GM21390 (cell line): Measurements from ENCODE around the gene UMPS.
"Not testable (repeated sequence)": the region's sequence is repeated elsewhere in the genome, so short reads cannot be mapped to it uniquely, and the experiment has no call there.

Experiments
- ATAC-seq: cut with Tn5 transposase; IDR thresholded peaks from one replicate; pipeline ENCODE4 v1.9.1; 2021; ENCODE audit not compliant: unreplicated experiment

The UMPS gene

GRCh38 chr3:124705552-124705951, 24.7 kb upstream of the UMPS start:
- no peak for ATAC-seq

- not testable (repeated sequence) for ATAC-seq
Measured at GRCh38 chr3:124707223-124707622, 23.0 kb upstream of the UMPS start.

- ATAC-seq: no peak
Measured at GRCh38 chr3:124707656-124708062, 22.6 kb upstream of the UMPS start.

- no peak for ATAC-seq
Measured at GRCh38 chr3:124714223-124714853, 15.9 kb upstream of the UMPS start.

- no peak for ATAC-seq
Measured at GRCh38 chr3:124722589-124722988, 7.7 kb upstream of the UMPS start.

GRCh38 chr3:124730941-124731297, 667 bp downstream of the UMPS start:
- no peak for ATAC-seq

- no peak for ATAC-seq
Measured at GRCh38 chr3:124731760-124732159, 1.5 kb downstream of the UMPS start.

- no peak for ATAC-seq
Measured at GRCh38 chr3:124741027-124741426, 10.8 kb downstream of the UMPS start.

GRCh38 chr3:124745756-124746155, 15.5 kb downstream of the UMPS start:
- no peak for ATAC-seq

- no peak for ATAC-seq
Measured at GRCh38 chr3:124747111-124747981, 17.1 kb downstream of the UMPS start.

GRCh38 chr3:124748560-124749198, 18.4 kb downstream of the UMPS start:
- no peak for ATAC-seq

- ATAC-seq: not testable (repeated sequence)
Measured at GRCh38 chr3:124749877-124750276, 19.6 kb downstream of the UMPS start.

- no peak for ATAC-seq
Measured at GRCh38 chr3:124751501-124751900, 21.2 kb downstream of the UMPS start.

GRCh38 chr3:124752051-124752450, 21.8 kb downstream of the UMPS start:
- ATAC-seq: no peak

GRCh38 chr3:124757926-124758325, 27.7 kb downstream of the UMPS start:
- not testable (repeated sequence) for ATAC-seq

GRCh38 chr3:124758851-124759635, 28.8 kb downstream of the UMPS start:
- no peak for ATAC-seq

GRCh38 chr3:124759666-124760401, 29.6 kb downstream of the UMPS start:
- no peak for ATAC-seq

- ATAC-seq: no peak
Measured at GRCh38 chr3:124760601-124761000, 30.3 kb downstream of the UMPS start.

GRCh38 chr3:124761250-124761796, 31.1 kb downstream of the UMPS start:
- ATAC-seq: no peak
